ENCODE data around the gene APPBP2. TPM values are rescaled to one million over a fixed set of nuclear protein-coding genes. Genes with fewer than 3 reads are reported as not detected.

APPBP2 gene
- total RNA-seq, 4 donors from 2014 or later = 22.0 to 35.8 (median 30.9) TPM

DNA sequence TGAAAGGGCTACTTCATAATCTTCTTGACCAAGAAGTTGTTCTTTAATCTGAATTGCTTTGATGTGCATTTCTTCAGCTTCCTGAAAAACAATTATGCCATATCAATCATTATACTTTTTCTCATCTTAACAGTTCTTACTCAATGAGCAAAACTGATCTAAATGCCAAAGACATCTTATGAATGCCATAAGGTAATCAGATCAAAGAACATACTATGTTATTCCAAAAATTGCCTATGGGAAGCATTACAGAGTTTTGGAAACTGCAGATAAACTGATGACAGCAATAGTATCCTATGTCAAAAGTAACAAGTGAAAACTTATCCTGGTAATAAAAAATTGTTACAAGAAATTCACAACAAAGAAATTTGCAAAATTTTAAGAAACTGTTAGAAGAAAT is 74.1 kb downstream of the APPBP2 start:
- DNase-seq (ENCODE audit: low spot score) = no peak
- ATAC-seq (ENCODE audit: low FRiP score) = no peak
- TF ChIP-seq, protein P1, sequence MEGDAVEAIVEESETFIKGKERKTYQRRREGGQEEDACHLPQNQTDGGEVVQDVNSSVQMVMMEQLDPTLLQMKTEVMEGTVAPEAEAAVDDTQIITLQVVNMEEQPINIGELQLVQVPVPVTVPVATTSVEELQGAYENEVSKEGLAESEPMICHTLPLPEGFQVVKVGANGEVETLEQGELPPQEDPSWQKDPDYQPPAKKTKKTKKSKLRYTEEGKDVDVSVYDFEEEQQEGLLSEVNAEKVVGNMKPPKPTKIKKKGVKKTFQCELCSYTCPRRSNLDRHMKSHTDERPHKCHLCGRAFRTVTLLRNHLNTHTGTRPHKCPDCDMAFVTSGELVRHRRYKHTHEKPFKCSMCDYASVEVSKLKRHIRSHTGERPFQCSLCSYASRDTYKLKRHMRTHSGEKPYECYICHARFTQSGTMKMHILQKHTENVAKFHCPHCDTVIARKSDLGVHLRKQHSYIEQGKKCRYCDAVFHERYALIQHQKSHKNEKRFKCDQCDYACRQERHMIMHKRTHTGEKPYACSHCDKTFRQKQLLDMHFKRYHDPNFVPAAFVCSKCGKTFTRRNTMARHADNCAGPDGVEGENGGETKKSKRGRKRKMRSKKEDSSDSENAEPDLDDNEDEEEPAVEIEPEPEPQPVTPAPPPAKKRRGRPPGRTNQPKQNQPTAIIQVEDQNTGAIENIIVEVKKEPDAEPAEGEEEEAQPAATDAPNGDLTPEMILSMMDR (IDR thresholded peaks at IDR 0.05) = no peak

DNA sequence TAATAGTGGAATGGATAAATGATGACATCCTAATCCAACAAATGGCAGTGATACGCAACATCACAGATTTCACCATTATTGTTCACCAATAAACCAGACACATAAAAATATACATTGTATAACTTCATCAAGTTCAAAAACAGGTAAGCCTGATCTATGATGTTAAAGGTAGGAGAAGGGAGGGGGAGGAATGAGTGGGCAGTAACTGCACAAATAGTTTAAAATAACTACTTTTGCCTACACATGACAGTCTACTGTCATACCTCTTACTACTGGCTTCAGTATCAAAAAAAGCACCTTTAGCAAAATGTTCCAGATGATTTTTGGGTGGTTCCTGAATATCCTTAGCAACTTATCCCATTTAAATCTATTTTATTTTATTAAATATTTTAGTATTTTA is 75.0 kb downstream of the APPBP2 start:
- TF ChIP-seq, protein P1 (IDR thresholded peaks at IDR 0.05) = no peak
- ATAC-seq (ENCODE audit: low FRiP score) (no peak), DNase-seq (ENCODE audit: low spot score) (no peak)

DNA sequence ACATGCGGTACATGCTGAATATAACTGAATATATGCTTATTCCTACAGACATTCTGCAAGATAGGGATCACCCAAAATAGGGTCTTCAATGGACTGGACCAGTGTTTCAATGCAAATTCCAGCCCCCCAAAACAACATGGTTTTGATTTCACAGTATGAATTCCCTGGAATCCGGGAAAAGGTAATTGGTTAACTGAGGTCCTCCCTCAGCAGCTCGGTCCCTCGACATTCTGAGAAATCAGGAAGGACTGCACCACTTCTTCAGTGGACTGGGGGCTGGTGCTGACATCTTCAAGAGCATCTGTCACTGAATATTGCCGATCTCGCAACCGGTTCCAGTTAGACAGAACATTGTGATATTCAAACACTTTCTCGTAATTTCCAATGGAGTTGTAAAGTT is 78.7 kb downstream of the APPBP2 start:
- TF ChIP-seq, protein P1 (IDR thresholded peaks at IDR 0.05) = no peak
- ATAC-seq (ENCODE audit: low FRiP score) = no peak
- DNase-seq (ENCODE audit: low spot score) = no peak

DNA sequence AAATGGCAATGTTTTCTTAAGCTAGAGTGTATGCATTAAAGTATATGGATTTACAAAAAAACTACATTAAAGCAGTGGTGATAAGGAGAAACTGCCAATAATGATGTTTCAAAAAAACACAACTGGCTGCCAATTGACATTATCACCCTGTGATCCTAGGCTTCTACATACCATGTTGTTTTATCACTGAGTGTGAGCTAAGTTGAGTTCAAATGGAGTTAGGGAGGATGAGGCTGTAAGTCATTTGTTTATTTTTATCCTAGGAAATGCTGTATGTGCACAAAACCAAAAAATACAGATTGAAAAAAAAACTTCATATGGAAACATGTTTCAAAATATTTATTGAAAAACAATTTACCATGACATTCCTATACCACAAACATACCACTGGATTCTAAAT is 80.9 kb downstream of the APPBP2 start:
- TF ChIP-seq, protein P1 (IDR thresholded peaks at IDR 0.05) = no peak
- DNase-seq (ENCODE audit: low spot score) (no peak), ATAC-seq (ENCODE audit: low FRiP score) (no peak)

DNA sequence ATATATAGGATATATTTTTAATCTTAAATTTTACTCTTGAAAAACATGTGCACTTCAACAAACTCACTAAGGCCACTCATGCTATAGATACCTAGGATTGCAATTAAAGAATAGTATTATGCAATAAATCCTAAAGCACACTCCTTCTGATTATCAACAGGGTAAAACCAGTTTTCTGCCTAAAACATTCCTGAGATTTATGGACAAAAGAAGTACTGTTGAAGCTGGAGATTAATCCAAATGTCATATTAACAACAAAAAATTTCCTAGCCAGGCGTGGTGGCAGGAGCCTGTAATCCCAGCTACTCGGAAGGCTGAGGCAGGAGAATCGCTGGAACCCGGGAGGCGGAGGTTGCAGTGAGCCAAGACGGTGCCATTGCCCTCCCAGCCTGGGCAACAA is 82.3 kb downstream of the APPBP2 start:
- ATAC-seq (ENCODE audit: low FRiP score) (no peak), DNase-seq (ENCODE audit: low spot score) (no peak)
- TF ChIP-seq, protein P1 (IDR thresholded peaks at IDR 0.05) = no peak

DNA sequence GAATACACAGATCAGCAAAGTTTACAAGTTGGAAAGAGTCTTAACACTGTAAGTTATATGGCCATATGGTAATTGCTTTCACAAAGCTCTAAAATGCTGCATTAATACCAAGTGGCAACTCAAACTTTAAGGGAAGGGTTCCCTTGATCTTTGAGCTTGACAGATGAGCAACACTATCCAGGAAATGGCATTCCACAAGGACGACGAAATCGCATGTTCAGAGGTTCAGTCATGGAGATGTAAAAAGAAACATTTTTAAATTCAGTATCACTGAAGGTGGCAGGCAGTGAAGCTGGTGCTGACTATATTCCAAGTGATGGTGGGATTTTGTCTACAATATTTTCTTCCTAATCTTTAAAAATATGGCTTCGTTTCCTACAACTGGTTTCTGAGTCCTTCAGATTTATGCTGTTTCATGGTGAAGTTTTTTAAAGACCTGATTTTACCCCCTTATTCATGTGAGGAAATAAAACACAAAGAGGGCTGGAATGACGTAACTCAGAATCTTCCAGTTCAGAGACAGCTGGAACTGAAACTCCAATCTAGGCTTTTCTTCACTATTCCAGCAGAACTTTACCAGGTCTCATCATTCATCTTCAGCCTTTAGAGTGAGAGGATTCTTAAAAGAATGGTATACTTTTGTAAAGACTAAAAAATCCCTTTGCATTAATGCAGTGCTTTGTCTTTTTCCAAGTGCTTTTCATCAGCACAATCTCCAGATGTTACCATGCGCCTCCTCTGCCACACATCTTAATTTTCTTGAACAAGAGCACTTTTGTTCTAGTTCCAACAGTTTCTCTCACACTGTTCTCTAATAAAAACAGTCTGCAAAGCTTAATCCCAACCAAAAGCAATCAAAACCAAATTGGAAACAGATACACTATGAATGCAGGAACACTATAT is 83.5 kb downstream of the APPBP2 start:
- DNase-seq (ENCODE audit: low spot score) (no peak), ATAC-seq (ENCODE audit: low FRiP score) (no peak)
- TF ChIP-seq, protein P1 (IDR thresholded peaks at IDR 0.05) = no peak

DNA sequence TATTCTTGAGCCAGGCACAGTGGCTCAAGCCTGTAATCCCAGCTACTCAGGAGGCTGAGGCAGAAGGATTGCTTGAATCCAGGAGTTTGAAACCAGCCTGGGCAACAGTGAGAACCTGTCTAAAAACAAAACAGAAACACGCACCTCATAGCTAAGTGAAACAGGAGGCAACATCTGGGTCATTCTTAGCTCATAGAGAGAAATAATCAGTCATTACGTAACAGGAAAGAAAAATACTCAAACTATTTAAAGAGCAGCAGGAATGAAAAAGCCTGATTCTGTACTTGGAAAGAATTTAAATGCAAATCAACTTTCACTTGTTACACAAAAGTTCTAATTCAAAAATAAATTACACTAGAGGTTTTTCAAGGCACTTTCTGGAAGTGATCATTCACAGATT is 86.5 kb downstream of the APPBP2 start:
- TF ChIP-seq, protein P1 (IDR thresholded peaks at IDR 0.05) = no peak
- DNase-seq (ENCODE audit: low spot score) (no peak), ATAC-seq (ENCODE audit: low FRiP score) (no peak)

All from omental fat pad (tissue), 4 donors.